ENCODE measurements around the gene E2F7.

The E2F7 gene

DNA sequence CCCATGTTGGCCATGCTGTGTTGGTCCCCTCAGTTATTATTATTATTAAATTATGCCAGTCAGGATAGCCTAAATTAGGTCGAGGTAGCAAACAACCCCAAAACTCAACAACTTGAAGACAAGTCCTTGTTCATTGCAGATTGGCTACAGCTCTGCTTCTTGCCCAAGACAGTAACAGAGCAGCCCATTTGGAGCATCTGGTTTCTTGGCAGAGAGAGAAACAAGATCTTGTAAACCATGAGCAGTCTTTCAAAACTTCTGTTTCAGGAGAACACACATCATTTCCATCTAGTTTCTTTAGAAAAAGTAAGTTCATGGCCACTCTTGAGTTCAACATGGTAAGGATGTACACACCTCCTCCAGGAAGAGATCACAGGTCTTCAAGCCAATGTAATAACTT lies 52.3 kb downstream of the E2F7 start:
- peak; percentile 29 for DNase-seq (ENCODE audit: low spot score)

GRCh38 chr12:77010691-77011548 lies 54.4 kb downstream of the E2F7 start:
- peak; percentile 81 for DNase-seq (ENCODE audit: low spot score)

GRCh38 chr12:77007476-77007875 lies 57.9 kb downstream of the E2F7 start:
- peak; percentile 36 for DNase-seq (ENCODE audit: low spot score)

DNA sequence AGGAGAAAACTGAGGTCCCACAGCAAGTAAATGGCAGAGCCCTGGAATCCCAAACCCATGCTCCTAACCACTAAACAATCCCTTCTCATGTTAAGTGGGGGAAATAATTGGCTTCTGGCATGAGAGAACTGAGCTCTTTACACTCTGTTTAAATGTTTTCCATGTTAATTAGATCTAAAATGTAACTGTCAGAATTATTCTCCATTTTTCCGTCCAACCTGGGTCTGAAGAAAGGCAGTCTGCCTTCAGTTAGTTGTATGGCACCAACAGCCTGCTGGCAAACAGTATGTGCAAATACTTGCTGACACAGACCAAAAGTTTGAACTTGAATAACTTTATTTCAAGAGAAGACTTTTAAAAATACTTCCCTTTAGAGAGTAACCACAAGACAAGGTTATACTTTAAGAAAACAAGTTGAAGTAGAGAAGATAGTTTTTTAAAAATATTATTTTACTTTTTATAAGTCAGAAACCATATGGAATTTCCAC lies 59.7 kb downstream of the E2F7 start:
- no peak for DNase-seq (ENCODE audit: low spot score)

GRCh38 chr12:77003914-77004313 lies 61.5 kb downstream of the E2F7 start:
- no peak for DNase-seq (ENCODE audit: low spot score)

DNA sequence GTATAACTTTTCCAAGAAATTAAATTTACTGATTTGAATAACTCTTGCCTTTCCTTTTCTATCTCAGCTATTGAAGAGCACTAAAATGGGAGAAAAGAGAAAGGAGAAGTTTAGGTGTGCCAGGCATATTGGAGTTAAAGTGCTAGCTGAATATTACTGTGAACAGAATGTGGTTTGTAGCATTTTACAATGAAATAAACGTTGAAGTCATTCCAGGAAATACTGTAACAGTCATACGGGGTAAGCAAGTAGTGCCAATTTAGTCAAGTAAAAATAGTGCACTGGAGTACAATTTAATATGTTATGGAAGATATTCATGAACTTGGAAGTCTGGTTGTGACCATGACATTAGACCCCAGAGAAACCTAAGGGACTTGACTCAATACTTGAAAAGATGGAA lies 62.1 kb downstream of the E2F7 start:
- DNase-seq (ENCODE audit: low spot score) = no peak

GRCh38 chr12:77002382-77002781 lies 63.0 kb downstream of the E2F7 start:
- no peak for DNase-seq (ENCODE audit: low spot score)

- no peak for DNase-seq (ENCODE audit: low spot score)
These were observed 64.1 kb downstream of the E2F7 start for GRCh38 chr12:77001276-77001675.

- no peak for DNase-seq (ENCODE audit: low spot score)
These were observed 66.3 kb downstream of the E2F7 start for GRCh38 chr12:76998908-76999556.

DNA sequence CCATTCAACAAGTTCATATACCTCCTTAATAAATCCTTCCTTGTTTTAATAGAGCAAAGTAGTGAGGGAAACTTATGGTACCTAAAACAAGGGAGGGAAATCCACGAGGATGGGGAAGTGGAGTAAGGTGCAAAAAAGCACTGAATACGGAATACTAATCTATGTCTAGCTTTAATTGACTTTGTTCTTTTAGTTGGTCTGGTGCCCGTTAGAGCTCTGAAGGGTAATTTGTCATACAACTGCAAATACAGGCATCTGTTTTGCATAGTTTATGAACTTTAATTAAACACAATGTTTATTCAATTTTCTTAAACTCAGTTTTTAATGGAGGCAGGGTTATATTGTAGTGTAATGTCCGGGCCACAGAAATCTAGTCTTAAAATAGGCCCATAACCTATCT lies 67.0 kb downstream of the E2F7 start:
- no peak for DNase-seq (ENCODE audit: low spot score)

DNA sequence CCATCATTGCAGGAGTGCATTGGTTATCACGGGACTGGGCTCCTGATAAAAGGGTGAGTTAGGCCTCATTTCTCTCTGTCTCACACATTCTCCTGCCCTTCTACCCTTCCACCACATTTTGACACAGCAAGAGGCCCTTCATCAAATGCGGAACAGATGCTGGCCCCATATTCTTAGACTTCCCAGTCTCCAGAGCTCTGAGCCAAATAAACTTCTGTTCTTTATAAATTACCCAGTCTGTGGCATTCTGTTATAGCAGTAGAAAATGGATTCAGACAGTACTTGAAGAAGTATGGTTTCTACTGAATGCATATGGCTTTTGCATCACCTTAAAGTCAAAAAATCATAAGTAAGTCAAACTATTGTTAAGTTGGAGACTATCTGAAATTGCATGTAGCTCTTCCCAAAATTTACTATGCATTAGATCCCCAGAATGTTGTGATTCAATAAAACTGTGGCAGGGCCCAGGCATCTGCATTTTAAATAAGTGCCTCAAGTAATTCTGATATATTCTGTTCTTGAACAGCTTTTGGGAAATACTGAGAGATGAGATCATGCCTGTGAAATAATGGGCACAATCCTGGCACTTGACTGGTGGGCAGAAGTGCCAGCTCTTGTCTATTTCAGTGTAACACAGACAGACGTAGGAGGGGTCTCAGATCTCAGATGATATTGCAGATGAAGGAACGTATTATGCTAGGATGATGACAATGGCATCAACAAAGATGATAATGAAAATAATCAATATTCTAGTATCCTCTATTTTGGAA lies 68.2 kb downstream of the E2F7 start:
- no peak for DNase-seq (ENCODE audit: low spot score)

GRCh38 chr12:76990716-76991115 lies 74.7 kb downstream of the E2F7 start:
- no peak for DNase-seq (ENCODE audit: low spot score)

- DNase-seq (ENCODE audit: low spot score) = no peak
These were observed 80.8 kb downstream of the E2F7 start for GRCh38 chr12:76984566-76984965.

DNA sequence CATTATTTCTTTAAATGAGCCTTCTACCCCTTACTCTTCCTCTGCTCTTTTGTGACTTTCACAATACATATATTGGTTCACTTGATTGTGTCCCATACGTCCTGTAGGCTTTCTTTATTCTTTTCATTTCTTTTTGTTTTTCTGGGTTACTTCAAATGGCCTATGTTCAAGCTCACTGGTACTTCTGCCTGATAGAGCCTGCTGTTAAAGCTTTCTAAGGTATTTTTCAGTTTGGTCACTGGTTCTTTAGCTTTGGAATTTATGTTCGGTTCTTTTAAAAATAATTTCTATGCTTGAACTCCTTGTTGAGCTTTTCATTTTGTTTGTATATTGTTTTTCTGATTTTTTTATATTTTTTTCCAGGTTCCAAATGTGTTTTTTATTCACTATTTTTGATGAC lies 81.9 kb downstream of the E2F7 start:
- no peak for DNase-seq (ENCODE audit: low spot score)

DNA sequence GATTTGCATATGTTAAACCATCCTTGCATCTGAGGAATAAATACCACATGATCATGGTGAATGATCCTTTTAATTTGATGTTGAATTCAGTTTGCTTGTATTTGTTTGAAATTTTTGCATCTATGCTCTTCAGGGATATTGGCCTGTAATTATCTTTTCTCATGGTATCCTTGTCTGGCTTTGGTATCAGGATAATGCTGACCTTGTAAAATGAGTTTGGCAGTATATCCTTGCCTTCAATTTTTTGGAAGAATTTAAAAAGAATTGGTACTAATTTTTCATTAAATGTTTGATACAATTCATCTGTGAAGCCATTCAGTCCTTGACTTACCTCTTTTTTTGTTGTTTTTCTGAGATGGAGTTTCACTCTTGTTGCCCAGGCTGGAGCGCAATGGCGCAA lies 85.2 kb downstream of the E2F7 start:
- DNase-seq (ENCODE audit: low spot score) = no peak

GRCh38 chr12:76976777-76977382 lies 88.5 kb downstream of the E2F7 start:
- DNase-seq (ENCODE audit: low spot score) = no peak
